ENCODE data around the gene DCBLD1. TPM values are rescaled to one million over a fixed set of nuclear protein-coding genes. Genes with fewer than 3 reads are reported as not detected.

Gene DCBLD1
- total RNA-seq, 2 experiments from 2014 or later: 5.6 to 6.2 TPM

GRCh38 chr6:117550078-117550600 is 67.7 kb downstream of the DCBLD1 start:
- peak overlapping the region; percentile 83 for H3K4me3 Mint-ChIP-seq
- peaks cover 4% of the 10 kb centered on the region for H3K36me3 Mint-ChIP-seq
- H3K27ac Mint-ChIP-seq: peak overlapping the region; percentile 89
- no peak for ATAC-seq (ENCODE audit: low read depth)
- peaks cover 2% of the 10 kb centered on the region for H3K27me3 Mint-ChIP-seq
- POLR2A ChIA-PET: interaction anchor here (2.3 to 3.6 kb wide), 2 partner anchors 52 to 67 kb away, joined by 20 to 32 read pairs; partner anchors contain the start of genes DCBLD1 and GOPC
- H3K4me1 Mint-ChIP-seq: peaks cover 37% of the 10 kb centered on the region
- H3K9me3 Mint-ChIP-seq: no peaks in the 10 kb centered on the region
- no peak for DNase-seq

GRCh38 chr6:117550618-117551242 is 68.3 kb downstream of the DCBLD1 start:
- Mint-ChIP-seq H3K4me3 (no peak overlapping the region), H3K4me1 (peaks cover 37% of the 10 kb centered on the region)
- DNase-seq: no peak

GRCh38 chr6:117552618-117553017 is 70.1 kb downstream of the DCBLD1 start:
- no peaks in the 10 kb centered on the region for H3K36me3 Mint-ChIP-seq
- no peak for DNase-seq
- no peaks in the 10 kb centered on the region for H3K27me3 Mint-ChIP-seq
- no peaks in the 10 kb centered on the region for H3K9me3 Mint-ChIP-seq
- no peak for ATAC-seq (ENCODE audit: low read depth)
- POLR2A ChIA-PET: no interaction called here
- H3K4me3 Mint-ChIP-seq: no peak overlapping the region
- peaks cover 27% of the 10 kb centered on the region for H3K4me1 Mint-ChIP-seq
- no peak overlapping the region for H3K27ac Mint-ChIP-seq

More at GRCh38 chr6:117550618-117551242, 68.3 kb downstream of the DCBLD1 start:
- H3K27me3 Mint-ChIP-seq: peaks cover 2% of the 10 kb centered on the region
- no peak for ATAC-seq (ENCODE audit: low read depth)
- no peaks in the 10 kb centered on the region for H3K9me3 Mint-ChIP-seq
- POLR2A ChIA-PET: interaction anchor here (1.3 to 3.6 kb wide), 3 partner anchors 52 to 68 kb away, joined by 3 to 32 read pairs (median 3); partner anchors contain the start of genes DCBLD1 and GOPC
- H3K27ac Mint-ChIP-seq: no peak overlapping the region
- H3K36me3 Mint-ChIP-seq: peaks cover 4% of the 10 kb centered on the region

GRCh38 chr6:117553142-117553541 is 70.7 kb downstream of the DCBLD1 start:
- POLR2A ChIA-PET: no interaction called here
- no peak for DNase-seq
- H3K27ac Mint-ChIP-seq: no peak overlapping the region
- ATAC-seq (ENCODE audit: low read depth): no peak
- no peaks in the 10 kb centered on the region for H3K36me3 Mint-ChIP-seq
- H3K4me3 Mint-ChIP-seq: no peak overlapping the region
- H3K4me1 Mint-ChIP-seq: peaks cover 27% of the 10 kb centered on the region
- no peaks in the 10 kb centered on the region for H3K27me3 Mint-ChIP-seq
- H3K9me3 Mint-ChIP-seq: no peaks in the 10 kb centered on the region

GRCh38 chr6:117555262-117555849 is 72.9 kb downstream of the DCBLD1 start:
- no peak overlapping the region for H3K4me3 Mint-ChIP-seq
- no peak overlapping the region for H3K27ac Mint-ChIP-seq
- H3K4me1 Mint-ChIP-seq: peaks cover 7% of the 10 kb centered on the region
- POLR2A ChIA-PET: no interaction called here
- H3K9me3 Mint-ChIP-seq: no peaks in the 10 kb centered on the region
- H3K36me3 Mint-ChIP-seq: no peaks in the 10 kb centered on the region
- H3K27me3 Mint-ChIP-seq: no peaks in the 10 kb centered on the region
- no peak for ATAC-seq (ENCODE audit: low read depth)
- DNase-seq: no peak

- POLR2A ChIA-PET: no interaction called here
- no peak for ATAC-seq (ENCODE audit: low read depth)
- Mint-ChIP-seq H3K27ac (no peak overlapping the region), H3K4me3 (no peak overlapping the region), H3K36me3 (no peaks in the 10 kb centered on the region), H3K27me3 (no peaks in the 10 kb centered on the region), H3K9me3 (no peaks in the 10 kb centered on the region), H3K4me1 (peaks cover 1% of the 10 kb centered on the region)
- no peak for DNase-seq
These were observed 73.5 kb downstream of the DCBLD1 start for GRCh38 chr6:117555882-117556498.

GRCh38 chr6:117557951-117558350 is 75.5 kb downstream of the DCBLD1 start:
- no peak overlapping the region for H3K4me3 Mint-ChIP-seq
- no peak overlapping the region for H3K27ac Mint-ChIP-seq
- DNase-seq (no peak), ATAC-seq (ENCODE audit: low read depth) (no peak)
- no peaks in the 10 kb centered on the region for H3K27me3 Mint-ChIP-seq
- no peaks in the 10 kb centered on the region for H3K9me3 Mint-ChIP-seq
- no peaks in the 10 kb centered on the region for H3K4me1 Mint-ChIP-seq
- no peaks in the 10 kb centered on the region for H3K36me3 Mint-ChIP-seq
- POLR2A ChIA-PET: no interaction called here

GRCh38 chr6:117558818-117559217 is 76.3 kb downstream of the DCBLD1 start:
- no peak for DNase-seq
- Mint-ChIP-seq H3K36me3 (no peaks in the 10 kb centered on the region), H3K27me3 (no peaks in the 10 kb centered on the region), H3K9me3 (no peaks in the 10 kb centered on the region), H3K27ac (no peak overlapping the region), H3K4me3 (no peak overlapping the region), H3K4me1 (no peaks in the 10 kb centered on the region)
- POLR2A ChIA-PET: no interaction called here
- no peak for ATAC-seq (ENCODE audit: low read depth)

- Mint-ChIP-seq H3K36me3 (no peaks in the 10 kb centered on the region), H3K27ac (no peak overlapping the region), H3K4me1 (no peaks in the 10 kb centered on the region), H3K4me3 (no peak overlapping the region), H3K27me3 (no peaks in the 10 kb centered on the region), H3K9me3 (no peaks in the 10 kb centered on the region)
- ATAC-seq (ENCODE audit: low read depth) (no peak), DNase-seq (no peak)
- POLR2A ChIA-PET: no interaction called here
These were observed 76.8 kb downstream of the DCBLD1 start for GRCh38 chr6:117559299-117559698.

- no peak overlapping the region for H3K27ac Mint-ChIP-seq
- POLR2A ChIA-PET: no interaction called here
- DNase-seq (no peak), ATAC-seq (ENCODE audit: low read depth) (no peak)
- H3K4me1 Mint-ChIP-seq: no peaks in the 10 kb centered on the region
- H3K9me3 Mint-ChIP-seq: no peaks in the 10 kb centered on the region
- peaks cover 3% of the 10 kb centered on the region for H3K36me3 Mint-ChIP-seq
- no peaks in the 10 kb centered on the region for H3K27me3 Mint-ChIP-seq
- no peak overlapping the region for H3K4me3 Mint-ChIP-seq
These were observed 78.7 kb downstream of the DCBLD1 start for GRCh38 chr6:117561128-117561527.

- no peak for DNase-seq
- Mint-ChIP-seq H3K4me3 (no peak overlapping the region), H3K27ac (no peak overlapping the region), H3K9me3 (no peaks in the 10 kb centered on the region), H3K27me3 (no peaks in the 10 kb centered on the region), H3K4me1 (no peaks in the 10 kb centered on the region), H3K36me3 (peaks cover 9% of the 10 kb centered on the region)
- no peak for ATAC-seq (ENCODE audit: low read depth)
- POLR2A ChIA-PET: no interaction called here
These were observed 82.2 kb downstream of the DCBLD1 start for GRCh38 chr6:117564681-117565080.

- DNase-seq (no peak), ATAC-seq (ENCODE audit: low read depth) (no peak)
- Mint-ChIP-seq H3K4me1 (peaks cover 4% of the 10 kb centered on the region), H3K4me3 (no peak overlapping the region), H3K27me3 (no peaks in the 10 kb centered on the region), H3K27ac (no peak overlapping the region), H3K36me3 (peaks cover 24% of the 10 kb centered on the region), H3K9me3 (no peaks in the 10 kb centered on the region)
- POLR2A ChIA-PET: no interaction called here
These were observed 85.8 kb downstream of the DCBLD1 start for GRCh38 chr6:117568247-117568646.

GRCh38 chr6:117568831-117569410 is 86.4 kb downstream of the DCBLD1 start:
- Mint-ChIP-seq H3K4me1 (peaks cover 4% of the 10 kb centered on the region), H3K36me3 (peaks cover 26% of the 10 kb centered on the region), H3K27me3 (no peaks in the 10 kb centered on the region), H3K27ac (no peak overlapping the region), H3K9me3 (no peaks in the 10 kb centered on the region), H3K4me3 (no peak overlapping the region)
- POLR2A ChIA-PET: no interaction called here
- no peak for ATAC-seq (ENCODE audit: low read depth)
- DNase-seq: no peak
